GM19452 (cell line): ENCODE measurements around the gene ASB1.
"Not testable (repeated sequence)": the region's sequence is repeated elsewhere in the genome, so short reads cannot be mapped to it uniquely, and the experiment has no call there.

ENCODE experiments used
- ATAC-seq: cut with Tn5 transposase; IDR thresholded peaks from one replicate; pipeline ENCODE4 v1.9.1; 2021; ENCODE audit not compliant: unreplicated experiment

Gene ASB1

GRCh38 chr2:238403632-238404405 is 22.9 kb upstream of the ASB1 start:
- ATAC-seq = no peak

DNA sequence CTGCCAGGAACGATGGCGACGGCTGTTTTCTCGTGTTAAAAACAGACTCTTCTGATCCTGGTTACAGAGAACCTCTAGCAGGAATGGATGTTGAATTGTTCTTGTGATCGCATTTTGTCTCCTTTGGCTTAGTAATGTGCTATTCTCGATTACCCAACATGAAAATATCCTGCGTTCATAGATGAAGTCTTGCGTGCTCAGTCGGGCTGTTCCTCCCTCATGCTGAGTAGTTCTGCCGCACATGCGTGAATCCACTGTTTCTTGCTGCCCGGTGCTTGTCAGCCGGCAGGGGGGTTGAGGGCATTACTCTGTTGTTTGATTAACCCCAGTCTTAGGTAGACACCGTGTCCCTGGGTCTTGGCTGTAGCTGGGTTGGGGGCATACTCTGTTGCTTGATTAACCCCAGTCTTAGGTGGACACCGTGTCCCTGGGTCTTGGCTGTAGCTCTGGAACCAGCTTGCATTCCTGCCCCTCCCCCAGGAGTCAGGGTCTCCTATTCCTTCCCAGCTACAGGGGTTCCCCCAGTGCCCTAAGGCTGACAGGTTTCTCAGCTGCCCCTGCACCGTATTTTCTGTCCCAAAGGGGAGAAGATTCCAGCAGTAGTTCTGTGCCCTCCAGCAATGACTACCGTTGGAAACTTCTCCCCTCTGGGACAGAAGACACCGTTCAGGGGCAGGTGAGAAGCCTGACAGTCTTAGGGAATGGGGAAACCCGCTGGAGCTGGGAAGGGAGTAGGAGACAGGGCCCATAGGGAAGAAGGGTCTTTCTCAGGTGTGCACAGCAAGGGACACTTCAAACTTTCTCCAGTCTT is 22.1 kb upstream of the ASB1 start:
- ATAC-seq = no peak

DNA sequence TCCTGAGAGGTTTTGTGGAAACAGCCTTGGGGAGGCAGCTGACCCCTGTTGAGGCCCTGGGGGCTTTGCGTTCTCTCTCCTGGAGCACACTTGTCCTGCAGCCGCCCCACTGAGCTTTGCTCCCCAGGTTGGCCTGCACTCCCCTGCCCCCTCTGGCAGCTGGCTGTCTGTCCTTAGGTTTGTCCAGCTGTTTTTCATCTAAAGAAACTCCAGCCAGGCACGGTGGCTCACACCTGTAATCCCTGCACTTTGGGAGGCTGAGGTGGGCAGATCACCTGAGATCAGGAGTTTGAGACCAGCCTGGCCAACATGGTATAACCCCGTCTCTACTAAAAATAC is 21.5 kb upstream of the ASB1 start:
- ATAC-seq = not testable (repeated sequence)

GRCh38 chr2:238406221-238406997 is 20.3 kb upstream of the ASB1 start:
- ATAC-seq = no peak

DNA sequence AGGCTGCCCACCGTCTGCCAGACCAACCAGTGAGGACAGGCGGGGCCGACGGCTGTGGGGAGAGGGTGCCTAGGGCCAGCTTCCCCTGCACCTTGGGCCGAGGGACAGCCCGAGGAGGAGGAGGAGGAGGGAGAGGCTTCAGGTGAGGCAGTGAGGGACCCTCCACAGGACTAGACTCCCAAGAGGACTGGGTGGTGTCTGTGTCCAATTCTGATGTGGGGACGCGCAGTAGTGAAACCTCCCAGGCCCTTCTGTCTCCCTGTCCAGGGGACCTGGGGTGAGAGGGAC is 19.8 kb upstream of the ASB1 start:
- no peak for ATAC-seq

- ATAC-seq = no peak
Measured at GRCh38 chr2:238407566-238407965, 19.2 kb upstream of the ASB1 start.

GRCh38 chr2:238408615-238409340 is 17.9 kb upstream of the ASB1 start:
- ATAC-seq = no peak

- no peak for ATAC-seq
Measured at GRCh38 chr2:238409341-238410199, 17.2 kb upstream of the ASB1 start.

- no peak for ATAC-seq
Measured at GRCh38 chr2:238412067-238412767, 14.5 kb upstream of the ASB1 start.

DNA sequence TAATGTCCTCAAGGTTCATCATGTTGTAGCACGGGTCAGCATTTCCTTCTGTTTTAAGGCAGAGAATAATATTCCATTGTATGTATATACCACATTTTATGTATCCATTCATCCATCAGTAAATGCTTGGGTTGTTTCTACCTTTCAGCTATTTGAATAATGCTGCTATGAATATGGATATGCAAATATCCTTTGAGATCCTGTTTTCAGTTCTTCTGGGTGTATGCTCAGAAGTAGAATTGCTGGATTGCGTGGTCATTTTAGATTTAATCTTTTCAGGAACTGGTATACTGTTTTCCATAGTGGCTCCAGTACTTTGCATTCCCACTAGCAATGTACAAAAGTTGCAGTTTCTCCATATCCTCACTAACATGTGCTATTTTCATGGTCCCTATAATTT is 13.4 kb upstream of the ASB1 start:
- ATAC-seq = no peak

DNA sequence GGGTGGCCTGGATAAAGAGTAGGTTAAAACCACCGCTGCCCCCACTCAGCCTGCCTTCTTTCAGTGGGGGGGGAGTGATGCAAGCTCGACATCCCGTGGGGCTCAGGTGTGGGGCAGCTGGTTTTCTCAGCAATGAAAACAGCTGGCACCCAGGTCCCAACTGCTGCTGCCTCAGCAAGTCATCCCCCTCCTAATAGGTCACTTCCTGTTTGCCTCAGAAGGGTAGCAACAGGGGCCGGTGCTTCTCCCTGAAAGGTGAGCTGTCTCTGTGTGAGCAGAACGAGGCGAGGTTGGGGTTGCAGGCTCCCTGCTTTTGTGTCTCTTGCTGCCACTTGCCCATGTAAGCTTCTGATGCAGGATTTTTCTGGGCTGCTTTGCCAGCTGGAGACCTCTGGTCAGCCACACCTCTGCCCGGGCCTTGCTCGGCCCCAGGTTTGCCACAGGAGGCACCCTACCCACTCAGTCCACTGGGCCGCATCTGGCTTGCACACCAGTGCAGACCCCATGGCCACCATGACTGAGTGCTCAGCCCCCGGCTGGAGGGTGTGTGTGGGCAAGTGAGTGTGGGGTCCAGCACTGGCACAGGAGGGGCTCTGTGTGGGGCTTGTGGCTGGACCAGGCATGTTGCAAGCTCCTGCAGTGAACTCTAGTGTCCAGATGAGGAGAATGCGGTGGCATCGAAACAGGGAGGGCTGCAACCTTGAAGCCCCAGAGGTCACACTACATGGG is 11.5 kb upstream of the ASB1 start:
- ATAC-seq = no peak

- ATAC-seq = no peak
Measured at GRCh38 chr2:238415893-238416292, 10.8 kb upstream of the ASB1 start.

- ATAC-seq = no peak
Measured at GRCh38 chr2:238418196-238418998, 8.3 kb upstream of the ASB1 start.

DNA sequence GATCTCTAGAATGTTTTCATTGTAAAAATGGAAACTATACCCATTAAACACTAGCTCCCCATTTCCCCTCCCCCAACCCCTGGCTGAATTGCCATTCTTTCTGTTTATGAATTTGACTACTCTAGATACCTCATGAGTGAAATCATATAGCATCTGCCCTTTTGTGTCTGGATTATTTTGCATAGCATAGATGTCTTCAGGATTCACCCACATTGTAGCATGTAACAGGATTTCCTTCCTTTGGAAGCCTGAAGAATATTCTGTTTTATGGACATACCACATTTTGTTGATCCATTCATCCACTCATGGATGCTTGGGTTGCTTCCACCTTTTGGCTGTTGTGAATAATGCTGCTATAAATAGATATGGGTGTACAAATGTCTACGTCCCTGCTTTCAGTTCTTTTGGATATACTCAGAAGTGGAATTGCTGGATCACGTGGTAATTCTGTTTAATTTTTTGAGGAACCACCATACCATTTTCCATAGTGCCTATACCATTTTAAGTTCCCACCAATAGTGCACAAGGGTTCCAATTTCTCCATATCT is 7.7 kb upstream of the ASB1 start:
- ATAC-seq = no peak

DNA sequence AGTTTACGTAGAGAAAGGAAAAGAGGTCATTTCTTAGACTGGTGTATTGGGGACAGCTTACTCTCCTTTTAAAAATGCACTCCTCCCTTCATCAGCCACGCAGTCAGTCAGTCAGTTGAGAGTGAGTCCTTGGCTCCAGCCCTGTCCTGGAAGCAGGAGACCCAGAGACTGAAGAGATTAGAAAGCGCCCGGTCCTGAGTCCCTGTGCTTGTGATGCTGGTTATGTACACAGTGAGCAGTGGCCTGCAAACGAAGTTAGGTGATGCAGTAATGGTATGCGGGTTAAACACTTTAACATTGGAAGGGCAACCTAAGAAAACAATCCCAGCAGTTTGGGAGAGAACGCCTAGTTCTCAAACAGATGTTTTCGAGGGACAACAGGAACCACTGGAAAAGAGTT is 6.3 kb upstream of the ASB1 start:
- no peak for ATAC-seq

GRCh38 chr2:238420878-238421694 is 5.6 kb upstream of the ASB1 start:
- no peak for ATAC-seq

- ATAC-seq = no peak
Measured at GRCh38 chr2:238421695-238422035, 5.1 kb upstream of the ASB1 start.
